C4-2B (cell line): Measurements from ENCODE around the gene KCNJ10.

Source experiments
- H3K27ac ChIP-seq: fragments of 450-650 bp; 2 replicates; pipeline ENCODE4 v1.5.1; 2017
- ZFX ChIP-seq: fragments of 450-650 bp; IDR thresholded peaks from 2 replicates; pipeline ENCODE4 v1.6.1; 2017
- TF ChIP-seq, protein P1 (sequence below): fragments of 450-650 bp; conservative IDR thresholded peaks from 2 replicates; pipeline ENCODE4 v1.5.1; 2017; ENCODE audit warnings: mild to moderate bottlenecking

Gene KCNJ10

GRCh38 chr1:159992161-159992560 lies 77.8 kb downstream of the KCNJ10 start:
- TF ChIP-seq, protein P1, sequence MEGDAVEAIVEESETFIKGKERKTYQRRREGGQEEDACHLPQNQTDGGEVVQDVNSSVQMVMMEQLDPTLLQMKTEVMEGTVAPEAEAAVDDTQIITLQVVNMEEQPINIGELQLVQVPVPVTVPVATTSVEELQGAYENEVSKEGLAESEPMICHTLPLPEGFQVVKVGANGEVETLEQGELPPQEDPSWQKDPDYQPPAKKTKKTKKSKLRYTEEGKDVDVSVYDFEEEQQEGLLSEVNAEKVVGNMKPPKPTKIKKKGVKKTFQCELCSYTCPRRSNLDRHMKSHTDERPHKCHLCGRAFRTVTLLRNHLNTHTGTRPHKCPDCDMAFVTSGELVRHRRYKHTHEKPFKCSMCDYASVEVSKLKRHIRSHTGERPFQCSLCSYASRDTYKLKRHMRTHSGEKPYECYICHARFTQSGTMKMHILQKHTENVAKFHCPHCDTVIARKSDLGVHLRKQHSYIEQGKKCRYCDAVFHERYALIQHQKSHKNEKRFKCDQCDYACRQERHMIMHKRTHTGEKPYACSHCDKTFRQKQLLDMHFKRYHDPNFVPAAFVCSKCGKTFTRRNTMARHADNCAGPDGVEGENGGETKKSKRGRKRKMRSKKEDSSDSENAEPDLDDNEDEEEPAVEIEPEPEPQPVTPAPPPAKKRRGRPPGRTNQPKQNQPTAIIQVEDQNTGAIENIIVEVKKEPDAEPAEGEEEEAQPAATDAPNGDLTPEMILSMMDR, result no peak
- no peak for TF ChIP-seq ZFX
- no peak overlapping the region for H3K27ac ChIP-seq

GRCh38 chr1:159991513-159991912 lies 78.4 kb downstream of the KCNJ10 start:
- TF ChIP-seq, protein P1, result no peak
- no peak for TF ChIP-seq ZFX
- no peak overlapping the region for H3K27ac ChIP-seq

GRCh38 chr1:159990005-159990404 lies 80.0 kb downstream of the KCNJ10 start:
- H3K27ac ChIP-seq, result no peak overlapping the region
- TF ChIP-seq, protein P1, result no peak
- TF ChIP-seq ZFX, result no peak

- H3K27ac ChIP-seq, result no peak overlapping the region
- TF ChIP-seq, protein P1, result no peak
- TF ChIP-seq ZFX, result no peak
These were observed 80.4 kb downstream of the KCNJ10 start for GRCh38 chr1:159989581-159989980.

- no peak for TF ChIP-seq ZFX
- TF ChIP-seq, protein P1, result no peak
- no peak overlapping the region for H3K27ac ChIP-seq
These were observed 82.0 kb downstream of the KCNJ10 start for GRCh38 chr1:159988006-159988405.

GRCh38 chr1:159987186-159987585 lies 82.8 kb downstream of the KCNJ10 start:
- TF ChIP-seq, protein P1, result no peak
- TF ChIP-seq ZFX, result no peak
- no peak overlapping the region for H3K27ac ChIP-seq

- TF ChIP-seq, protein P1, result no peak
- TF ChIP-seq ZFX, result no peak
- no peak overlapping the region for H3K27ac ChIP-seq
These were observed 83.4 kb downstream of the KCNJ10 start for GRCh38 chr1:159986531-159986930.
